Dermis blood vessel endothelial cell (primary cell): ENCODE measurements around the gene TMUB1. TPM values are rescaled to one million over a fixed set of nuclear protein-coding genes. Genes with fewer than 3 reads are reported as not detected.

Experiments used
- DNase-seq: peaks from one replicate; pipeline ENCODE4 v3.0.0; 2010
- total RNA-seq: library from RNA; depleted of rRNA; stranded (reverse); fragments of >200 nt; gene quantifications from 2 replicates; pipeline ENCODE4 v1.2.3, GENCODE V29; 2014

The TMUB1 gene, protein sequence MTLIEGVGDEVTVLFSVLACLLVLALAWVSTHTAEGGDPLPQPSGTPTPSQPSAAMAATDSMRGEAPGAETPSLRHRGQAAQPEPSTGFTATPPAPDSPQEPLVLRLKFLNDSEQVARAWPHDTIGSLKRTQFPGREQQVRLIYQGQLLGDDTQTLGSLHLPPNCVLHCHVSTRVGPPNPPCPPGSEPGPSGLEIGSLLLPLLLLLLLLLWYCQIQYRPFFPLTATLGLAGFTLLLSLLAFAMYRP
- 28.4 and 35.6 TPM in 2 replicates for total RNA-seq

DNA sequence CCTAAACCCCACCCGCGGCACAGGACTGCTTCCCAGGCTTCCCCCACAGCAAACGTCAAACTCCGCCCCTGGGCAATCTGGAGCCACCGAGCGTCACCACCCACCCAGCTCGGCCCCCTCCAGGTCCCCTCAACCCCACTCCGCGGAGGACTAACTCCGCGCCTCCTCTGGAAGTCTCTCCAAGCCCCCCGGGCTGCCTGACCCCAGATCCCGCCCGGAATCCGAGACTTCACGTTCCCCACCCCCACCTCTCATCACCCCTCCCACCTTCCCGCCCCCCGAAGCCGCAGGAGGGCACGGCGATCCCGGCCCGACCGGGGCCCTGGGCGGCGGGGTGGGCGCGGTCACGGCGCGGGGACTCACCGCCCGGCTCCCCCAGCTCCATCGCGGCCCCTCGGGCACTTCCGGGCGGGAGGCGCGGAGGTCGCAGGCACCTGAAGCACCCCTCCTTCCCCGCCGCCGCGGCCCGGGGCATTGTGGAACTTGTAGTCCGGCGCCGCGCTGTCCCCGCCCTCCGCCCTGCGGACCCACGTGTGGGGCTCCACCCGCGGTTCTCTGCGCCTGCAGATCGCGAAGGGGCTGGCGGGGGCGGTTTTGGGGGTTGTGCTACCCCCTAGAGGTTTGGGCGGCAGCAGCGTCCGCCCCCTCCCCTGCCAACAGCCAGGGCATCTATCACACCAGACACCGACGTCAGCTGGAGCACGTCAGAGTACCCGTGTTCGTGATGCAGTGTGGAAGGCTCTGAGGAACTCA lies at the start of gene TMUB1:
TSS of gene TMUB1 (minus strand) at position 423 of the 753 bp plus-strand sequence. CDS start 930 bp downstream, outside the sequence.
- DNase-seq = peak; percentile 69

- no peak for DNase-seq
These were observed 49.3 kb upstream of the TMUB1 start for GRCh38 chr7:151132461-151133205.

GRCh38 chr7:151131592-151132293 lies 48.5 kb upstream of the TMUB1 start:
- no peak for DNase-seq

DNA sequence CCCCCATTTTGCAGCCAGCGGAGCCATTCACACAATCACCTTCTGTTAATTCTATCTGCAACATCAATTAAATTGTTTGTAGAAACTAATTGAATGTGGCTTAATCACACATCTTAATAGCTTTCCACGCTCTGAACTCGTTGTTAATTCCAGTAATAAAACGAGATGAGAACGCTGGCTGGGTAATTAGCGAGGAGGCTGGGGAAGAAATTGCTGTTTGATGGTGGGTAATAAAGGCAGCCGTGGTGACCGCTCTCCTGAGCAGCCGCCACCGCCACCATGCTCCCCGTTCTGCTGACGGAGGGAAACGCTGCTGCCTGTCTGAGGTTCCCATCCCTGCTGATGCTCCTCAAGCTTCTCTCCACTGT lies 47.9 kb upstream of the TMUB1 start:
- no peak for DNase-seq

DNA sequence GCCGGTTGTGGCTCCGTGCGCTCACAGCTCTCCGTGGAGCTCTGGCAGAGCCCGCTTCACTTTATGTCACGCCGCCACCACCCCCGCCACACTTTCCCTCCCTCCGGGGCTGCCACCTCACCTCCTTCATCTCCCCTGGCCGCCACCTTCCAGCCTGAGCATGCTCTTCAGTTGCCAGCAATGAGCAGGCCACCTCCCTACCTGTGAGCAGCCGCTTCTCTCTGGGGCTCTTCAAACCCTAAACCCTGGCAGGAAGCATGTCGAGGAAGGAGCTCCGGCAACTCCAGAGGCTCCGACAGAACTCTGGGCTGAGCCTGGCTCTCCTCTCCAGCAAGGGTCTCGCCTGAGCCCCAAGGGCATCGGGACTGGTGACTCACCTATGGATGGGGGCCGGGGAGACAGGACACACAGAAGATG lies 47.5 kb upstream of the TMUB1 start:
- no peak for DNase-seq

- DNase-seq = no peak
These were observed 46.8 kb upstream of the TMUB1 start for GRCh38 chr7:151129960-151130591.

- DNase-seq = no peak
These were observed 46.0 kb upstream of the TMUB1 start for GRCh38 chr7:151129117-151129959.

DNA sequence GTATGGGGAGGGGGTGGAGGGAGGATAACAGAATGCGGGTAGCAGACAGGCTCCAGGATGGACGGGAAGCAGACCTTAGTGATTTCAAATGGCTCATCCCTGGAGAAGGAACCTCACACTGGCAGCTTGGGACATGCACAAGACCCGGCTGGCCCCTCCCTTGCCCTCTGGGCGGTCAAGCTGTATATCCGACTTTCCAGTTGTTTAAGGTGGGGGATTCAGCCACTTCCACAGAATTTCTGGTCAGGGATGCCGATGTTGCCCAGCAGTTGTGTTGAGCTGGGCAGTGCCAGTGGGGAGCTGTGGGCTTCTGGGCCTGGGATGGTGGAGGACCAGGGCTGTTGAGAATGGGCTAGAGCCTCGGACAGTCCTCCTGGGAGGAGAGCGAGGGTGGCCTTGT lies 45.4 kb upstream of the TMUB1 start:
- no peak for DNase-seq

- no peak for DNase-seq
These were observed 44.9 kb upstream of the TMUB1 start for GRCh38 chr7:151128144-151128543.

GRCh38 chr7:151126491-151127137 lies 43.3 kb upstream of the TMUB1 start:
- no peak for DNase-seq

GRCh38 chr7:151125846-151126481 lies 42.7 kb upstream of the TMUB1 start:
- no peak for DNase-seq

GRCh38 chr7:151125470-151125845 lies 42.2 kb upstream of the TMUB1 start:
- DNase-seq = no peak

- DNase-seq = no peak
These were observed 41.7 kb upstream of the TMUB1 start for GRCh38 chr7:151124899-151125399.

- no peak for DNase-seq
These were observed 41.2 kb upstream of the TMUB1 start for GRCh38 chr7:151124481-151124880.

- peak; percentile 90 for DNase-seq
These were observed 40.6 kb upstream of the TMUB1 start for GRCh38 chr7:151123822-151124464.

GRCh38 chr7:151123158-151123821 lies 40.0 kb upstream of the TMUB1 start:
- DNase-seq = no peak

DNA sequence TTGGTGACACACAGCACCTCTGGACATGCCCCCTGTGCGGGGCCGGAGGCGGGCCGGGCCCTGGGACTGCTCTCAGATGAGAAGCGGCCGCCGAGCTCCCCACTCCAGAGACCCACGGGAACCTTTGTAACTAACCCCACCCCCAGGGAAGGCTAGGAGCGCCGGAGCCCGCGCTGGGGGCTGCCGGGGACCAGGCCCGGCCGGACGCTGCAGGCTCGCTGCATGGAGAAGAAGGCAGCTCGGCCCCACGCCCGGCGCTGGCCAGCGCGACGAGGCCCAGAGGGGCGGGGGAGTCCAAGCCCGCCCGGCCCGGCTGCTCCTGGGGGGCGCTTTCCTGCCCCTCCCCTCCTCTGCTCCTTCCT lies 39.5 kb upstream of the TMUB1 start:
- no peak for DNase-seq

GRCh38 chr7:151122276-151122675 lies 39.0 kb upstream of the TMUB1 start:
- no peak for DNase-seq
